Prostate gland (tissue), 2 donors: ENCODE measurements around the gene HPS4. TPM values are rescaled to one million over a fixed set of nuclear protein-coding genes. Genes with fewer than 3 reads are reported as not detected.

ENCODE experiments used
- DNase-seq: peaks from one replicate; pipeline ENCODE4 v3.0.0-alpha.2; 2019; ENCODE audit warnings: low spot score
- H3K27ac ChIP-seq, 2 donors: fragments of 200-600 bp; sonication (generic); 2 replicates each; pipeline ENCODE4 v1.5.1; 2017 to 2019
- H3K27me3 ChIP-seq: fragments of 200-600 bp; sonication (generic); replicated peaks from 2 replicates; pipeline ENCODE4 v1.5.1; 2019; ENCODE audit not compliant: insufficient read depth
- H3K36me3 ChIP-seq, 2 donors: fragments of 200-600 bp; sonication (generic); 1 replicate in 1 of 2; 2 replicates in 1 of 2; pipeline versions ENCODE4 v1.5.1 to v1.8.1; 2017 to 2019
- H3K4me1 ChIP-seq: fragments of 200-600 bp; sonication (generic); replicated peaks from 2 replicates; pipeline ENCODE4 v1.5.1; 2019
- H3K4me3 ChIP-seq, 2 donors: fragments of 200-600 bp; sonication (generic); 2 replicates each; pipeline ENCODE4 v1.5.1; 2017 to 2019
- H3K9me3 ChIP-seq: fragments of 200-600 bp; sonication (generic); 2 replicates; pipeline ENCODE4 v1.5.1; 2017
- POLR2A ChIP-seq: fragments of 450-650 bp; IDR thresholded peaks from one replicate; pipeline ENCODE4 v1.6.1; 2016; ENCODE audit warnings: antibody characterized with exemption, mild to moderate bottlenecking
- POLR2AphosphoS5 ChIP-seq: sonication (generic); formaldehyde crosslinking; IDR thresholded peaks from one replicate; pipeline ENCODE4 v1.6.1; 2017; ENCODE audit warnings: antibody characterized with exemption
- WGBS: methylation state at CpG from one replicate; pipeline ENCODE4 v1.1.5; 2018; 5-methylcytosine and 5-hydroxymethylcytosine counted together
- intact Hi-C: fragments of 100-400 bp; cut with DNase I; formaldehyde crosslinking; loops from one replicate; pipeline ENCODE4 v1.14.2; 2022
- total RNA-seq, 2 donors: library from RNA; depleted of rRNA; stranded (reverse); fragments of >200 nt; gene quantifications; one replicate each; pipeline ENCODE4 v1.1.0, GENCODE V29; 2016
- TF ChIP-seq, protein P1 (sequence below), 4 experiments: fragments of 200-600 bp in 2 of 4; fragments of 450-650 bp in 2 of 4; sonication (generic) in 2 of 4; IDR thresholded peaks; 1 replicate in 3 of 4; 2 replicates in 1 of 4; pipeline ENCODE4 v1.5.1; 2016 to 2019; ENCODE audit warnings: antibody characterized with exemption in 4 of 4, mild to moderate bottlenecking in 2 of 4, moderate library complexity in 2 of 4

The HPS4 gene
- total RNA-seq, 2 donors from 2014 or later: 25.3 to 83.9 TPM

DNA sequence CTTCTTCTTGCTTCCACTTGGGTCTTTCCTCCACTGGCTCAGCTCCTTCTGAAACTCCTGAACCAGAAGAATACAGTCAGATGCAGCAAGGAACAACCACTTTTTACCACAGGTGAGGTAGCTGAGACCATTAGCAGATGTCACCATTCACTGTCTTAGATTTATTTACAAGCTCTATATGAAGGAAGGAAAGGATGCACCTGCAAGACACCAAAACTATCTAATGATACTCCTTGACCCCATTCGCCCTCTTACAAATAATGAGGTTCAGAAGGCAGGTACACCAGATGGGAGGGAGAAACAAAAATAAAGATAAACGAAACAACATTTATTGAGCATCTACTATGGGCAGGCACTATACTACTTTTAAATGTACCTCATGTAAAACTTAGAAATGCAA lies 18.4 kb upstream of the HPS4 start:
- intact Hi-C loops: no loop called here
- no peak for DNase-seq
- Histone ChIP-seq H3K9me3 (no peaks in the 10 kb centered on the region), H3K4me1 (no peaks in the 10 kb centered on the region), H3K4me3 (no peak overlapping the region), H3K36me3 (peaks cover 32 to 45% of the 10 kb centered on the region in 2 donors), H3K27ac (no peak overlapping the region), H3K27me3 (no peaks in the 10 kb centered on the region)
- TF ChIP-seq, protein P1, sequence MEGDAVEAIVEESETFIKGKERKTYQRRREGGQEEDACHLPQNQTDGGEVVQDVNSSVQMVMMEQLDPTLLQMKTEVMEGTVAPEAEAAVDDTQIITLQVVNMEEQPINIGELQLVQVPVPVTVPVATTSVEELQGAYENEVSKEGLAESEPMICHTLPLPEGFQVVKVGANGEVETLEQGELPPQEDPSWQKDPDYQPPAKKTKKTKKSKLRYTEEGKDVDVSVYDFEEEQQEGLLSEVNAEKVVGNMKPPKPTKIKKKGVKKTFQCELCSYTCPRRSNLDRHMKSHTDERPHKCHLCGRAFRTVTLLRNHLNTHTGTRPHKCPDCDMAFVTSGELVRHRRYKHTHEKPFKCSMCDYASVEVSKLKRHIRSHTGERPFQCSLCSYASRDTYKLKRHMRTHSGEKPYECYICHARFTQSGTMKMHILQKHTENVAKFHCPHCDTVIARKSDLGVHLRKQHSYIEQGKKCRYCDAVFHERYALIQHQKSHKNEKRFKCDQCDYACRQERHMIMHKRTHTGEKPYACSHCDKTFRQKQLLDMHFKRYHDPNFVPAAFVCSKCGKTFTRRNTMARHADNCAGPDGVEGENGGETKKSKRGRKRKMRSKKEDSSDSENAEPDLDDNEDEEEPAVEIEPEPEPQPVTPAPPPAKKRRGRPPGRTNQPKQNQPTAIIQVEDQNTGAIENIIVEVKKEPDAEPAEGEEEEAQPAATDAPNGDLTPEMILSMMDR (IDR thresholded peaks at IDR 0.05): no peak
- TF ChIP-seq POLR2AphosphoS5 (no peak), POLR2A (no peak)
- 98% methylated on average over 2 of the region's 2 CpGs for WGBS

- Histone ChIP-seq H3K36me3 (peaks cover 34 to 36% of the 10 kb centered on the region in 2 donors), H3K27ac (no peak overlapping the region), H3K4me3 (no peak overlapping the region), H3K27me3 (no peaks in the 10 kb centered on the region), H3K9me3 (no peaks in the 10 kb centered on the region), H3K4me1 (no peaks in the 10 kb centered on the region)
- no peak for DNase-seq
- 93% methylated on average over 25 of the region's 25 CpGs for WGBS
- intact Hi-C loops: no loop called here
- TF ChIP-seq, protein P1 (IDR thresholded peaks at IDR 0.05): no peak
These were observed 15.7 kb upstream of the HPS4 start for GRCh38 chr22:26499188-26499703.

GRCh38 chr22:26496456-26496855 lies 12.9 kb upstream of the HPS4 start:
- no peak for DNase-seq
- intact Hi-C loops: no loop called here
- no peak overlapping the region for H3K4me3 ChIP-seq
- no peaks in the 10 kb centered on the region for H3K27me3 ChIP-seq
- no peak overlapping the region for H3K27ac ChIP-seq
- TF ChIP-seq, protein P1 (IDR thresholded peaks at IDR 0.05): no peak
- no peaks in the 10 kb centered on the region for H3K9me3 ChIP-seq
- no peaks in the 10 kb centered on the region for H3K4me1 ChIP-seq
- 85% methylated on average over 4 of the region's 4 CpGs for WGBS
- peaks cover 20 to 25% of the 10 kb centered on the region in 2 donors for H3K36me3 ChIP-seq

- no peaks in the 10 kb centered on the region for H3K9me3 ChIP-seq
- DNase-seq: no peak
- no peaks in the 10 kb centered on the region for H3K27me3 ChIP-seq
- H3K4me1 ChIP-seq: no peaks in the 10 kb centered on the region
- H3K27ac ChIP-seq: no peak overlapping the region
- TF ChIP-seq POLR2AphosphoS5: no peak
- TF ChIP-seq, protein P1 (IDR thresholded peaks at IDR 0.05): no peak
- no peak for TF ChIP-seq POLR2A
- no peak overlapping the region for H3K4me3 ChIP-seq
- intact Hi-C loops: no loop called here
- H3K36me3 ChIP-seq: peaks cover 19 to 20% of the 10 kb centered on the region in 2 donors
These were observed 10.9 kb upstream of the HPS4 start for GRCh38 chr22:26494506-26494905.

DNA sequence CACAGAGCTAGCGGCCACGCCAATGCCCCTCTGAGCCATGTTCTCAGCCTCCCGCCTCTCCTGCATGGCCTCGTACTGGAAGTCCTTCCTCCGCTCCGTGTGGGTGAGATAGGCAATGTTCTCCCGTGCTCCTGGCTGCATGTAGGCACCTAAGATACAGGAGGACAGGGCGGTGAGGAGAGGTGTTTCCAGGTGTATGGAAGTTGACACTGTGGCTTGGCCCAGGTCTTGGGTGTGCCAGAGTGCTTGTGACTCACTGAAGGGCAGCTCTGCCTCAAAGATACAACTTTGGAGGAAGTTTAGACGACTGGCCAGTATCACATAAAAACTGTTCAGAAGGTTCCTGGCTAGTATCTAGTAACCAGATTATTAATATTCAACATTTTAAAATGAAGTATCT lies 8.6 kb upstream of the HPS4 start:
- Histone ChIP-seq H3K4me1 (no peaks in the 10 kb centered on the region), H3K36me3 (peaks cover 10 to 17% of the 10 kb centered on the region in 2 donors), H3K27me3 (no peaks in the 10 kb centered on the region), H3K9me3 (no peaks in the 10 kb centered on the region), H3K27ac (no peak overlapping the region), H3K4me3 (no peak overlapping the region)
- intact Hi-C loops: no loop called here
- TF ChIP-seq, protein P1 (IDR thresholded peaks at IDR 0.05): no peak
- TF ChIP-seq POLR2AphosphoS5: no peak
- TF ChIP-seq POLR2A: no peak
- WGBS: 89% methylated on average over 9 of the region's 9 CpGs
- DNase-seq: no peak
